K562 (cell line): ENCODE data around the gene DUS4L. TPM values are rescaled to one million over a fixed set of nuclear protein-coding genes. Genes with fewer than 3 reads are reported as not detected.

Experiments used
- ATAC-seq: fragments of 200-7000 bp; cut with Tn5 transposase; 3 replicates; pipeline ENCODE4 v1.9.1; 2020; ENCODE audit warnings: moderate library complexity
- BruUV-seq: library from RNA; stranded (reverse); fragments of 400-500 nt; replicated peaks from 2 replicates; lab custom pipeline; 2021; lab: Mats Ljungman, UMichigan
- CTCF ChIA-PET: fragments of 300-600 bp; formaldehyde crosslinking; extraction: SDS; loops from one replicate; lab custom pipeline; 2021; ENCODE audit warnings: low intra/inter-chr PET ratio; lab: Yijun Ruan, JAX
- POLR2A ChIA-PET: fragments of 300-600, 350-650 bp; sonication (Branson Sonifier 250); formaldehyde crosslinking; extraction: SDS; loops from one replicate; lab custom pipeline; 2021; ENCODE audit warnings: antibody characterized with exemption, inconsistent platforms; lab: Yijun Ruan, JAX
- DNase-seq, 4 experiments: peaks; one replicate each; pipeline versions ENCODE4 v3.0.0 to v3.0.0-alpha.2; 2011 to 2018; ENCODE audit warnings: low spot score in 3 of 4, mixed read lengths in 3 of 4; ENCODE audit errors: extremely low read depth in 1 of 4
- FAIRE-seq: peaks from 2 replicates; lab custom pipeline; 2011; peaks lifted over from hg19 to GRCh38; lab: Jason Lieb, UNC
- H2AFZ ChIP-seq: 2 replicates; pipeline ENCODE4 v1.6.0; 2011; ENCODE audit warnings: low read depth, low read length, control low read depth, inconsistent platforms
- H3K27ac ChIP-seq: fragments of 200-600 bp; 3 replicates; pipeline ENCODE4 v1.8.0; 2011; ENCODE audit warnings: low read depth, mild to moderate bottlenecking, control low read depth, inconsistent platforms, low read length, moderate library complexity, mixed read lengths; ENCODE audit errors: extremely low read depth
- H3K27me3 ChIP-seq, 2 experiments: fragments of 300-600 bp in 1 of 2; 2 replicates in 1 of 2; 3 replicates in 1 of 2; pipeline versions ENCODE4 v1.6.0 to v1.8.0; 2011; ENCODE audit warnings: inconsistent platforms in 2 of 2, low read length in 2 of 2, mild to moderate bottlenecking in 1 of 2, mixed read lengths in 1 of 2, moderate library complexity in 1 of 2; ENCODE audit not compliant: control insufficient read depth in 2 of 2, insufficient read depth in 2 of 2
- H3K36me3 ChIP-seq: fragments of 300-600 bp; 3 replicates; pipeline ENCODE4 v1.8.0; 2011; ENCODE audit warnings: mild to moderate bottlenecking, low read length, inconsistent platforms; ENCODE audit not compliant: control insufficient read depth, insufficient read depth
- H3K4me1 ChIP-seq, 2 experiments: fragments of 200-600 bp in 1 of 2; replicated peaks in 1 of 2; 2 replicates in 1 of 2; 3 replicates in 1 of 2; pipeline versions ENCODE4 v1.5.1 to v1.8.0; 2011; ENCODE audit warnings: inconsistent platforms in 2 of 2, low read length in 2 of 2, mild to moderate bottlenecking in 1 of 2, mixed read lengths in 1 of 2, moderate library complexity in 1 of 2; ENCODE audit not compliant: control insufficient read depth in 2 of 2, insufficient read depth in 2 of 2
- H3K4me2 ChIP-seq: 2 replicates; pipeline ENCODE4 v1.6.1; 2011; ENCODE audit warnings: low read length, control low read depth, inconsistent platforms, mixed read lengths; ENCODE audit not compliant: insufficient read depth
- H3K4me3 ChIP-seq: fragments of 200-600 bp; sonication (generic), shearing (Covaris generic); 2 replicates; pipeline ENCODE4 v1.5.1; 2016; ENCODE audit warnings: control low read depth, inconsistent platforms
- H3K79me2 ChIP-seq: fragments of 200-600 bp; 3 replicates; pipeline ENCODE4 v1.8.0; 2011; ENCODE audit warnings: low read length, inconsistent platforms; ENCODE audit not compliant: control insufficient read depth, insufficient read depth
- H3K9ac ChIP-seq, 2 experiments: 2 replicates each; pipeline versions ENCODE4 v1.6.0 to v1.6.1; 2011; ENCODE audit warnings: low read depth in 2 of 2, low read length in 2 of 2, control low read depth in 1 of 2, inconsistent platforms in 1 of 2, mild to moderate bottlenecking in 1 of 2, mixed read lengths in 1 of 2; ENCODE audit not compliant: insufficient read depth in 1 of 2
- H3K9me1 ChIP-seq: one replicate; pipeline ENCODE4 v1.6.0; 2011; ENCODE audit warnings: inconsistent platforms, mild to moderate bottlenecking, low read length, moderate library complexity; ENCODE audit not compliant: control insufficient read depth, insufficient read depth
- H3K9me3 ChIP-seq: replicated peaks from 2 replicates; pipeline ENCODE4 v1.5.1; 2011; ENCODE audit warnings: low read depth, low read length, inconsistent platforms; ENCODE audit not compliant: control insufficient read depth, insufficient read depth
- H4K20me1 ChIP-seq: replicated peaks from 2 replicates; pipeline ENCODE4 v1.6.1; 2011; ENCODE audit warnings: low read length, inconsistent platforms, mixed read lengths; ENCODE audit not compliant: control insufficient read depth, insufficient read depth
- ARID1B ChIP-seq: fragments of 450-650 bp; IDR thresholded peaks from 2 replicates; pipeline ENCODE4 v1.6.1; 2016; ENCODE audit warnings: antibody characterized with exemption, mild to moderate bottlenecking, inconsistent platforms
- CEBPB ChIP-seq: fragments of 450-650 bp; IDR thresholded peaks from 2 replicates; pipeline ENCODE4 v1.6.1; 2016; ENCODE audit warnings: missing genetic modification characterization, missing compliant biosample characterization
- CHAMP1 ChIP-seq: fragments of 450-650 bp; IDR thresholded peaks from 2 replicates; pipeline ENCODE4 v1.6.1; 2016; ENCODE audit warnings: mild to moderate bottlenecking
- DPF2 ChIP-seq: fragments of 450-650 bp; IDR thresholded peaks from 2 replicates; pipeline ENCODE4 v1.6.1; 2016
- MEIS2 ChIP-seq: fragments of 450-650 bp; IDR thresholded peaks from 2 replicates; pipeline ENCODE4 v1.6.1; 2014; ENCODE audit warnings: mild to moderate bottlenecking; ENCODE audit not compliant: partially characterized antibody
- MTA2 ChIP-seq: fragments of 450-650 bp; IDR thresholded peaks from 2 replicates; pipeline ENCODE4 v1.6.1; 2016; ENCODE audit warnings: low read depth
- NFATC3 ChIP-seq: fragments of 450-650 bp; IDR thresholded peaks from 2 replicates; pipeline ENCODE4 v1.6.1; 2017; ENCODE audit warnings: mild to moderate bottlenecking
- RB1 ChIP-seq: fragments of 450-650 bp; IDR thresholded peaks from 2 replicates; pipeline ENCODE4 v1.6.1; 2017; ENCODE audit warnings: low read depth, mild to moderate bottlenecking
- SMARCA4 ChIP-seq: fragments of 450-650 bp; IDR thresholded peaks from 2 replicates; pipeline ENCODE4 v1.6.1; 2016
- SMARCA5 ChIP-seq: fragments of 450-650 bp; IDR thresholded peaks from 2 replicates; pipeline ENCODE4 v1.6.1; 2016
- SMARCE1 ChIP-seq: fragments of 450-650 bp; IDR thresholded peaks from 2 replicates; pipeline ENCODE4 v1.7.1; 2016; ENCODE audit warnings: mild to moderate bottlenecking
- TEAD2 ChIP-seq: fragments of 450-650 bp; IDR thresholded peaks from 2 replicates; pipeline ENCODE4 v1.6.1; 2016; ENCODE audit warnings: missing genetic modification characterization, control low read depth, missing compliant biosample characterization
- WGBS: fragments of 100-300 bp; shearing (Covaris generic); methylation state at CpG from one replicate; pipeline ENCODE4 v1.1.6; 2016; ENCODE audit warnings: low coverage, mixed read lengths; ENCODE audit not compliant: insufficient coverage; ENCODE audit errors: missing lambda C conversion rate; 5-methylcytosine and 5-hydroxymethylcytosine counted together
- in situ Hi-C: fragments of 300-500 bp; cut with MboI; formaldehyde crosslinking; loops from 4 replicates; pipeline ENCODE4 v1.15.0; 2018; ENCODE audit warnings: inconsistent platforms, mixed read lengths
- intact Hi-C: fragments of 100-400 bp; cut with micrococcal nuclease; formaldehyde crosslinking; loops from 2 replicates; pipeline ENCODE4 v1.14.2; 2022
- polyA plus RNA-seq, 8 experiments: library from polyadenylated mRNA; depleted of rRNA in 4 of 8; stranded (reverse) in 5 of 8; unstranded in 3 of 8; fragments of >200 nt; fragmentation: Nextera tagmentation in 2 of 8; fragmentation: Illumina TruSeq in 1 of 8; extraction: Ambion mirVana in 2 of 8; extraction: Trizol in 1 of 8; gene quantifications; 2 replicates each; pipeline versions ENCODE4 v1.2.1 to v1.2.3, GENCODE V29; 2011 to 2014; ENCODE audit warnings: inconsistent platforms in 1 of 8, missing spikeins in 1 of 8
- total RNA-seq, 7 experiments: library from RNA; depleted of rRNA in 6 of 7; stranded (reverse); fragments of >200 nt in 6 of 7; fragmentation: Illumina TruSeq in 2 of 7; extraction: Trizol in 2 of 7; gene quantifications; 2 replicates each; pipeline versions ENCODE4 v1.2.1 to v1.2.3, GENCODE V29; 2011 to 2021; ENCODE audit warnings: low replicate concordance in 1 of 7
- TF ChIP-seq, protein P1 (sequence below), 2 experiments: IDR thresholded peaks in 1 of 2; conservative IDR thresholded peaks in 1 of 2; 2 replicates each; pipeline ENCODE4 v1.6.1; 2016; ENCODE audit warnings: low read depth in 2 of 2, mild to moderate bottlenecking in 1 of 2, missing compliant biosample characterization in 1 of 2, missing genetic modification characterization in 1 of 2, moderate library complexity in 1 of 2

Gene DUS4L
- total and polyA plus RNA-seq, 9 of the 15 experiments (the other 6 are each of a cell fraction or from before 2014, with no cell fraction given), result 12.2 to 33.6 (median 28.6) TPM

DNA sequence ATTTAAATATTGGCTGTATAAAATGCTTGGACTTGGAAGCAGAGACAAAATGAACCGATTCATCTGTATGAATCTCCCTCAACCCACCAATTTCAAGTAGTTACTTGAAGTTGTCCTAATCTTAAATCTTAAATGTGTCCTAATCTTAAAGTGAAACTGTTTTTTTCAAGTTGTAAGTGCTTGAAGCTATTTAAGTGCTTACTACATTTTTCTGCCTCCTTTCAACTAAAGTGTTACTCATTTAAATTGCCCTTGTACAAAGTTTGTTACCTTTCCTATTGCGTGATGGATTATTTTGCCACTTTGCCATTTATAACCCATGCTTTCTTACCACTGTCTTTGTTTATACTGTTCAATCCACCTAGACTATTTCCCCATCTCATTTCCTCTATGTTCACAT, 19.1 kb downstream of the DUS4L start:
- ChIA-PET CTCF (no interaction called here), POLR2A (interaction anchor here (0.6 to 2.6 kb wide), 3 partner anchors 9 to 948 kb away, joined by 3 to 12 read pairs (median 4); no protein-coding TSS in a partner anchor)
- Histone ChIP-seq H3K4me3 (no peak overlapping the region), H3K9me1 (no peaks in the 10 kb centered on the region), H3K9ac (peak overlapping the region in 1 of 2 experiments; percentile 26; a peak in 2 of 4 replicates), H3K36me3 (peaks cover 39% of the 10 kb centered on the region), H3K4me2 (peak overlapping the region; percentile 30; the same call in 1 of the 2 replicates), H3K4me1 (peaks cover 6 to 13% of the 10 kb centered on the region in 2 experiments; a peak in 4 of 5 replicates), H3K27me3 (no peaks in the 10 kb centered on the region), H2AFZ (no peak overlapping the region; the same call in 1 of the 2 replicates), H3K79me2 (peaks cover 52% of the 10 kb centered on the region), H3K27ac (peak overlapping the region; percentile 17; the same call in 2 of the 3 replicates), H3K9me3 (no peaks in the 10 kb centered on the region), H4K20me1 (no peaks in the 10 kb centered on the region)
- WGBS, result 63% methylated on average over 2 of the region's 2 CpGs
- intact Hi-C loops, result no loop called here
- FAIRE-seq (no peak), DNase-seq (no peak), ATAC-seq (no peak)
- TF ChIP-seq CEBPB (tag), result 0 out of 2 replicates have a peak, but pooled peaks have one; percentile 16
- peak; percentile 42; the same call in 1 of the 2 replicates for TF ChIP-seq SMARCA4
- TF ChIP-seq TEAD2, result no peak
- 0 out of 2 replicates have a peak, but pooled peaks have one; percentile 25 for TF ChIP-seq ARID1B
- TF ChIP-seq, protein P1, sequence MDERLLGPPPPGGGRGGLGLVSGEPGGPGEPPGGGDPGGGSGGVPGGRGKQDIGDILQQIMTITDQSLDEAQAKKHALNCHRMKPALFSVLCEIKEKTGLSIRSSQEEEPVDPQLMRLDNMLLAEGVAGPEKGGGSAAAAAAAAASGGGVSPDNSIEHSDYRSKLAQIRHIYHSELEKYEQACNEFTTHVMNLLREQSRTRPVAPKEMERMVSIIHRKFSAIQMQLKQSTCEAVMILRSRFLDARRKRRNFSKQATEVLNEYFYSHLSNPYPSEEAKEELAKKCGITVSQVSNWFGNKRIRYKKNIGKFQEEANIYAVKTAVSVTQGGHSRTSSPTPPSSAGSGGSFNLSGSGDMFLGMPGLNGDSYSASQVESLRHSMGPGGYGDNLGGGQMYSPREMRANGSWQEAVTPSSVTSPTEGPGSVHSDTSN (CRISPR knock-in tag; IDR thresholded peaks at IDR 0.05; ENCODE audit: low read depth), result no peak
- TF ChIP-seq, protein P1 (tag; conservative IDR thresholded peaks at IDR 0.05; ENCODE audit: low read depth), result no peak
- TF ChIP-seq RB1, result no peak
- peak; percentile 42; the same call in 1 of the 2 replicates for TF ChIP-seq SMARCE1
- peak; percentile 63 for TF ChIP-seq DPF2
- TF ChIP-seq SMARCA5, result 0 out of 2 replicates have a peak, but pooled peaks have one; percentile 64
- 0 out of 2 replicates have a peak, but pooled peaks have one; percentile 33 for TF ChIP-seq NFATC3
- peak; percentile 9 for TF ChIP-seq MEIS2
- TF ChIP-seq CHAMP1, result 0 out of 2 replicates have a peak, but pooled peaks have one; percentile 26
- TF ChIP-seq MTA2, result 0 out of 2 replicates have a peak, but pooled peaks have one; percentile 13
- in situ Hi-C loops, result no loop called here
- BruUV-seq, result no TSS peak
